ENCODE data around the gene RNF43.

RNF43 gene

GRCh38 chr17:58371300-58371950, 45.9 kb downstream of the RNF43 start:
- no peak overlapping the region for H3K9ac ChIP-seq
- H3K9me3 ChIP-seq (replicated peaks in 1 of 11): no peaks in the 10 kb centered on the region
- no peaks in the 10 kb centered on the region for H3K36me3 ChIP-seq
- peaks cover 0 to 5% (median 0%) of the 10 kb centered on the region in 11 experiments; a peak in 1 of 22 replicates for H4K20me1 ChIP-seq
- H3K4me3 ChIP-seq: no peak overlapping the region
- H3K4me2 ChIP-seq: no peak overlapping the region
- no peaks in the 10 kb centered on the region for H3K27me3 ChIP-seq
- no peak overlapping the region for H3K27ac ChIP-seq
- peaks cover 0 to 20% (median 15%) of the 10 kb centered on the region in 10 experiments; a peak in 15 of 20 replicates for H3K4me1 ChIP-seq
- TF ChIP-seq Cebpa-rat (IDR thresholded peaks at IDR 0.05): no peak

- H3K9me3 ChIP-seq (replicated peaks in 1 of 11): no peaks in the 10 kb centered on the region
- H4K20me1 ChIP-seq: peaks cover 0 to 5% (median 0%) of the 10 kb centered on the region in 11 experiments; a peak in 1 of 22 replicates
- H3K27ac ChIP-seq: no peak overlapping the region
- H3K36me3 ChIP-seq: no peaks in the 10 kb centered on the region
- H3K4me3 ChIP-seq: no peak overlapping the region
- peaks cover 0 to 20% (median 9%) of the 10 kb centered on the region in 10 experiments; a peak in 15 of 20 replicates for H3K4me1 ChIP-seq
- H3K9ac ChIP-seq: no peak overlapping the region
- no peak for TF ChIP-seq Cebpa-rat (IDR thresholded peaks at IDR 0.05)
- peak overlapping the region in 4 of 11 experiments; percentile 5 to 15 (median 11); a peak in 5 of 22 replicates for H3K4me2 ChIP-seq
- H3K27me3 ChIP-seq: no peaks in the 10 kb centered on the region
These were observed 46.6 kb downstream of the RNF43 start for GRCh38 chr17:58370716-58371115.

GRCh38 chr17:58370309-58370708, 47.0 kb downstream of the RNF43 start:
- no peaks in the 10 kb centered on the region for H3K27me3 ChIP-seq
- peaks cover 0 to 5% (median 0%) of the 10 kb centered on the region in 11 experiments; a peak in 1 of 22 replicates for H4K20me1 ChIP-seq
- H3K4me2 ChIP-seq: peak overlapping the region in 4 of 11 experiments; percentile 5 to 15 (median 11); a peak in 6 of 22 replicates
- no peaks in the 10 kb centered on the region for H3K9me3 ChIP-seq (replicated peaks in 1 of 11)
- H3K4me3 ChIP-seq: no peak overlapping the region
- H3K9ac ChIP-seq: no peak overlapping the region
- no peak overlapping the region for H3K27ac ChIP-seq
- no peaks in the 10 kb centered on the region for H3K36me3 ChIP-seq
- TF ChIP-seq Cebpa-rat (IDR thresholded peaks at IDR 0.05): no peak
- peaks cover 0 to 22% (median 5%) of the 10 kb centered on the region in 10 experiments; a peak in 13 of 20 replicates for H3K4me1 ChIP-seq

- Histone ChIP-seq H3K9ac (no peak overlapping the region; a peak in 2 of 22 replicates), H3K4me1 (peaks cover 0 to 31% (median 7%) of the 10 kb centered on the region in 10 experiments; a peak in 15 of 20 replicates), H3K27ac (no peak overlapping the region), H3K4me3 (no peak overlapping the region), H3K4me2 (peak overlapping the region in 1 of 11 experiments; percentile 7; a peak in 3 of 22 replicates), H3K36me3 (no peaks in the 10 kb centered on the region), H4K20me1 (peaks cover 0 to 5% (median 0%) of the 10 kb centered on the region in 11 experiments; a peak in 1 of 22 replicates), H3K9me3 (replicated peaks in 1 of 11) (no peaks in the 10 kb centered on the region), H3K27me3 (no peaks in the 10 kb centered on the region)
- no peak for TF ChIP-seq Cebpa-rat (IDR thresholded peaks at IDR 0.05)
These were observed 47.9 kb downstream of the RNF43 start for GRCh38 chr17:58369214-58370031.

GRCh38 chr17:58368860-58369213, 48.5 kb downstream of the RNF43 start:
- no peak overlapping the region for H3K27ac ChIP-seq
- peaks cover 0 to 5% (median 0%) of the 10 kb centered on the region in 11 experiments; a peak in 1 of 22 replicates for H4K20me1 ChIP-seq
- no peaks in the 10 kb centered on the region for H3K27me3 ChIP-seq
- H3K4me3 ChIP-seq: no peak overlapping the region
- H3K9ac ChIP-seq: no peak overlapping the region
- H3K9me3 ChIP-seq (replicated peaks in 1 of 11): no peaks in the 10 kb centered on the region
- no peaks in the 10 kb centered on the region for H3K36me3 ChIP-seq
- no peak for TF ChIP-seq Cebpa-rat (IDR thresholded peaks at IDR 0.05)
- 0 out of 22 replicates have a peak overlapping the region, but pooled peaks of 1 of the 11 experiments have one; percentile 7 for H3K4me2 ChIP-seq
- peaks cover 0 to 36% (median 13%) of the 10 kb centered on the region in 10 experiments; a peak in 15 of 20 replicates for H3K4me1 ChIP-seq
